Measurements from ENCODE around the gene AK2.
"Not testable (repeated sequence)": the region's sequence is repeated elsewhere in the genome, so short reads cannot be mapped to it uniquely, and the experiment has no call there.

Gene AK2

DNA sequence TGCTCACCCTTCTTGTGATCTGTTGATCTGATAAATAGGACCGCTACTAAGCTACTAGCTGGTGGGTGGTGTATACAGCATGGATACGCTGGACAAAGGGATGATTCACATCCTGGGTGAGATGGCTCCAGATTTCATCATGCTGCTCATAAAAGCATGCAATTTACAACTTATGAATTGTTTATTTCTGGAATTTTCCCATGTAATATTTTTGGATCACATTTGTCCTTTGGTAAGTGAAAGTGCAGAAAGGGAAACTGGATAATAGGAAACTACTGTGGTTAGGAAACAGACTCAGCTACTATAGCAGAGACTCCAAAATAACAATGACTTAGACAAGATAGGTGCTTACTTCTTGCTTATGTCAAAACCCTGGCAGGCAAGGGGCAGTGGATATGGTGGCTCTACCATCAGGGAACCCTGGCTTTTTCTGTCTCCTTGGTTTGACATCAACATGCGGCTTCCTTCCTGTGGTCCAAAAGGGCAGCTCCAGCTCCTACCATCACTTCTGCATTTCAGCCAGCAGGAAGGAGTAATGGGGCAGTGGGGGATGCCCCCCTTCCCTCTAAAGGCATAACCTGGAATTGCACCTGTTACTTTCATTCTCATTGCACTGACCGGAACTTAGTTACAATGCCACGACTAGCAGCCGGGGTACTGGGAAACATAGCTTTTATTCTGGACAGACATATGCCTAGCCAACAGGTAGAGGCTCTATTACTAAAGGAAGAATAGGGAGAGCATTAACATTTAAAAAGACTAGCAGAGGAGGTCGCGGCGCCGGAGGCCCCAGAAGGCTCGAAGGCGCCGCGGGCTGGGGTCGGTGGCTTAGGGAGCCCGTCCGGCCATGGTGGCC lies 13.8 kb upstream of the AK2 start:
- no peak for DNase-seq

DNA sequence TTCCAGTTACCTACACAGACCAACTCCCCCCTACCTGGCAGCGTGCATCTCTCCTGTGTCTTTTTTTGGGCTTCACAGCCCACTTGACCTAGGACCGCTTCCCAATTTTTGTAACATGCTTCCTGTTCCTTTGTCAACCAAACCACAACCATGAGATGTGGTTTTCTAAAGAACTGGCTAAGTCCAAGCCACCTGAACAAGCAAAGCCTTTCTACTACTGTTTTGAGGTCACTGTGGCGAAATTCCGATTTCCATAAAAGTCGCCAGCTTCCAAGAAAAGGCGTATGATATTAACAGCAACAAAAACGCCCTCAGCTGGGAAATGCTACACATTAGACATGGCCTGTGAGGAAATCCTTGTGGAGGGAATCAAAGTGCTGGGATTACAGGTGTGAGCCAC lies 12.7 kb upstream of the AK2 start:
- no peak for DNase-seq

GRCh38 chr1:33048426-33048825 lies 11.7 kb upstream of the AK2 start:
- DNase-seq = no peak

DNA sequence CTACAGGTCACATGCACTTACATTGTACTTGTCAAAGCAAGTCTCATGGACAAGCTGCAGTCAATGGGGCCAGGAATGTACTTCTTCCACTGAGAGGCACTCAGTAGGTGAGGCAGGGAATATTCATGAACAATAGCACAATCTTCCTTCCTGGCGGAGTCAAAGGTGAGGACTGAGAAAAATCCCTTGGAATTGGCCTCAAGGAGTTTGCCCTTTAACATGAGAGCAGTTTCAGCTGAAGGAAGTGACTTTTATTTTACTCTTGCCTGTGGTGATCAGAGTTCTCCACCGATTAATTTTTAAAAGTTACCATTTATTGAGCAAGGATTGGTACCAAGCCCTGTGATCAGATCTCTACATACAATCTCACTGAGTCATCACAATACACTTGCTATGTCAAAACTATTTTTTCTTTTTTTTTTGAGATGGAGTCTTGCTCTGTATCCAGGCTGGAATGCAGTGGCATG lies 11.2 kb upstream of the AK2 start:
- DNase-seq = no peak

DNA sequence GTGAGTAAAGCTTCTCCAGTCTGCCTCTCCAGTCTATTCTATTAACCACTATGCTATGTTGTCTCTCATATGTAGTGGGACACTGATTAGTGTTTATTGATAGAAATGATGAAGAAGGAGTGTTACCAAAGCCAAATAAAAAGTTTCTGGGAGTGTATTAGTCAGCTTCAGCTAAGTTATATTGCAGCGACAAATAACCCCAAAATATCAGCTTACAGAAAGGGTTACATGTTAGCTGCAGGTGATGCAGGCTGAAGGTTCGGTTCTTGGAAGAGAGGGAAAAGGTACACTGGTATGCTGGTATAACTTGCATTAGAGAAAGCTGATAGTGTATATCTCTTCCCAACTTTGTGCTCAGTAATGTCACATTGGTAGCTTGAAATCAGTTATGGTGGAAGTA lies 10.6 kb upstream of the AK2 start:
- no peak for DNase-seq

DNA sequence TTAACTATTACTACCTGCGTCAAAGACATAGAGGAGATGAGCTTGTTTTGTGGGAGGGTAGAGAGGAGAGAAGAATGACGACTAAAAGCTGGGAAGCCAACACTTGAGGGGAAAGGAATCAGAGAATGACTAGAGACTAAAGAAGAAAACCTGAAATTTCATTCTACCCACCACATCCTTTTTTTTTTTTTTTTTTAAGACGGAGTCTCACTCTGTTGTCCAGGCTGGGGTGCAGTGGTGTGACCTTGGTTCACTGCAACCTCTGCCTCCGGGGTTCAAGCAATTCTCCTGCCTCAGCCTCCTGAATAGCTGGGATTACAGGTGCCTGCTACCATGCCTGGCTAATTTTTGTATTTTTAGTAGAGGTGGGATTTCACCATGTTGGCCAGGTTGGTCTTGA lies 9.6 kb upstream of the AK2 start:
- DNase-seq = not testable (repeated sequence)

- DNase-seq = peak; percentile 58
Measured at GRCh38 chr1:33045814-33046213, 9.1 kb upstream of the AK2 start.

- DNase-seq = no peak
Measured at GRCh38 chr1:33045246-33045645, 8.6 kb upstream of the AK2 start.

DNA sequence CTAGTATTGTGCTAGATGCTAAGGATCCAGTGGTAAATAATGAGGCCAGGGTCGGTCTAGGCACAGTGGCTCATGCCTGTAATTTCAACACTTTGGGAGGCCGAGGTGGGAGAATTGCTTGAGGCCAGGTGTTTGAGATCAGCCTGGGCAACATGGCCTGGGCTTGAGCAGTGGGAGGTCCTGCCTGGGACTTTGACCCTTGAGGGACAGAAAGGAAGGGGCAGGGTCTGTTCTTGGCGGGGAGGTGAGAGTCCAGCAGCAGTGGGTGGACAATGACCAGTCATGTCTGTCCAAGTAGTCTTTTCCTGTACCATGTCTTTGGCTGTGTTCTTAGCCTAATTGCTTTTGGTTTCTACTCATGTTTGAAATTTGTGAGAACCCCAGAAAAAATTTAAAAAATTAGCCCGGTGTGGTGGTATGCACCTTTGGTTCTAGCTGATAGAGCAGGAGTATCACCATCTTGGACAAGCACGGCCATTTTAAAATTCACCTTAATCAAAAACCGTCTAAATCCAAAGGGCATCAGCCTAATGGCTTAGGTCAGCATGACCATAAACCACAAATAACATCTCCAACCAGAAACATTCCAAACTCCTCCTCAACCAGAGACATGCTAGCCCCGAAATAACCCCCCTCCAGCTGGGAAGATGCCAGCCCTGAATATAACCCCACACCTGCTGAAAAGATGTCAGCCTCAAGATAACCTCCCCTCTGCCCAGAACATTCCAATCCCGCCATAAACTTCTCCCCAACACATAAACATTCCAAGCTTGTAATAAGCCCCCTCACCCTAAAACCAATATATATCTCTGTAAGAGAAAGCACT lies 6.8 kb upstream of the AK2 start:
- no peak for DNase-seq

DNA sequence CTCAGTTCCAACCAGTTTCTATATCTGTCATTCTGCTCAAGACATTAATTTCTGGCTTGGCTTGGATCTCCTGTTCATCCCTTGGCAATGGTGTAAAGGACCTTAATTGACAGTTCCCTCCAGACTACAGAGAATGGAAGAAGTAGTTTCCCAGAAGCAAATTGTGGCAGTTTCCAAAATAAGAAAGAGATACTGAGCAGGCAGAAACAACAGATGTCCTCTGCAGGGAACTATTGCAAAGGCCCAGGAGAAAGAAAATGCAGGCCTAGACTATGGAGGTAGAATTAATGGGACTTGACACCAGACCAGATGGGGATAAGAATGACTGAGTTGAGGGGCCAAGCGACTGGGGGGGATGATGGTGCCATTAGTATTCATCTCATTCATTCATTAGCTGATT lies 6.1 kb upstream of the AK2 start:
- DNase-seq = no peak

DNA sequence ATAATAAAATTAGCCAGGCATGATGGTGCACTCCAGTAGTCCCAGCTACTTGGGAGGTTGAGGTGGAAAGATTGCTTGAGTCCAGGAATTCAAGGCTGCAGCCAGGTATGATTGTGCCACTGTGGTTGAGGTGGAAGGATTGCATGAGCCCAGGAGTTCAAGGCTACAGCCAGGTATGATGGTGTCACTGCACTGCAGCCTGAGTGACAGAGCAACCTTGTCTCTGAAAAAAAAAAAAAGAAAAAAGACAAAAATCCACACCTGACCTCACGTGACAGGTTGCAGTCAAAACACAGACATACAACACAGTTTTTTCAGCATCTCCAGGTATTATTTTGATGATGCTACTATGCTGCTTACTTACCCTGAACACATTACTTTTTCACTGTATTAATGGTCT lies 4.3 kb upstream of the AK2 start:
- DNase-seq = no peak

DNA sequence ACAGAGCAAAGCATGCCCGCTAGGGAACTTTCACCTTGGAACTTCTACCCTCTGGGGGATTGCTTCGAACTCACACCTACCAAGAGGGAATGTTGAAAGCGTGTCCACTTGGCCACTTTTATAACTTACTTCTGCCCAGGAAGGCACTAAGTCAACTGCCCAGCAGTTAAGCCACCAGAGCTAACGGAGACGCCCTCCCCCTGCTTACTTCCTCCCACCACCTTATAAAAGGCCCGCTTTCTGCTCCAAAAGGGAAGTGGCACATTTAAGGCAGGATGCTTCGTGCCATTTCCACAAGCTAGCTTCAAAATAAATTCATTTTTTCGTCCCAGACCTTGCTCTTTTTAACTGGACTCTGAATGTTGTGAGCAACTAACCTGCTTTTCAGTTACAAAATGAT lies 3.2 kb upstream of the AK2 start:
- no peak for DNase-seq

DNA sequence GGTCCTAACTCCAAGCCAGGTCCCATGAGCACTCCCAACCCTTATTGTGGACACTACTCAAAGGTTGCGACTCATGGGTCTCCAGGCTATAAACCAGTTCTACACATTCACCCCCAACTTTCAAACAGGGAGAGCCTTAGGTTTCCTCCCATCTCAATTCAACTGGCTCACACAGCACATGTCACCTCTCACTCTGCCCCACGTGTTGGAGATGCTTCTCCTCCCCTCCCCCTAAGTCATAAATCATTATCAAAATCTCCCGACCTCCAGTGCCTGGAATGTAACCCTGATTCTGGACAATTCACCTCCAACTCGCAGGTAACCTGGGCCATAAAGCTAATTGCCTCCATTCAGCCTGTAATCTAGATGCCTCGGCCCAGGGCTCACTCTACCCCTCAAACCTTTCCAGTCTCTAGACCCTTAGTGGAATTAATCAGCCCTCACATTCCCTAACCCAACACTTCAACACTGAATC lies 595 bp downstream of the AK2 start:
- no peak for DNase-seq

- DNase-seq = peak; percentile 77
Measured at GRCh38 chr1:33032126-33032869, 4.4 kb downstream of the AK2 start.

DNA sequence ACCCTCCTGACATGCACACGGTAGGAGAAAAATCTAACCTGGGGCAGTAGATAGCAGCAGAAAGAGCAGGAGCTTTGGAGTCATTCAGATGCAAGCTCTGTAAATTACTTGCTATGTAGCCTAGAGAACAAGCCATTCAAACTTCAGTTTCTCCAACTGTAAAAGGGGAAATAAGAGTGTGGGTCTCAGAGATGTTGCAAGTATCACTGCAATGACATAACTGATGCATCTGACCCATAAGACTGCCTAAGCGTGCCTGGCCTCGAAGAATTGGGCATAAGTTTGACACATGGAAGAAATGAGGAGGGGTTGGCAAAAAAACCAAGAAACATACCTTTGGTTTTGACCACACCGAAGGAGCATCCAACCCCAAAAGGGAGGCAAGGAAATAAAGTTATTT lies 5.2 kb downstream of the AK2 start:
- DNase-seq = no peak

- DNase-seq = no peak
Measured at GRCh38 chr1:33030575-33030974, 6.1 kb downstream of the AK2 start.

GRCh38 chr1:33029921-33030320 lies 6.8 kb downstream of the AK2 start:
- DNase-seq = no peak

- DNase-seq = no peak
Measured at GRCh38 chr1:33029209-33029608, 7.5 kb downstream of the AK2 start.

GRCh38 chr1:33025761-33026160 lies 10.9 kb downstream of the AK2 start:
- no peak for DNase-seq

DNA sequence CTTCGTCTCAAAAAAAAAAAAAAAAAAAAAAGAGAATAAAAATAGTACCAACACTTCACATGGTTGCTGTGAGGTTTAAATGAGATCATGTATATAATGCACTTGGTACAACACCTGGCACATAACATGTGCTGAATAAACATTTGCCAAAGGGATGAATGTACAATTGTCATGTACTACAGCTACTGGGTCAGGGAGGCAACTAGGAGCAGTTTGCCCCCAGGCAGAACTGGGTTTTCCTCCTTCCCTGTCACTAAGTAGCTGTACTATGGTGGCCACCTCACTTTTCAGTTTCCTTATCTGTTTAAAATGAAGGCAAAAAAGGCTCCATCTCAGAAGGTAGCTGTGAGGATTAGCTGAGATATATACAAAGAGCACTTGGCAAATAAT lies 11.5 kb downstream of the AK2 start:
- no peak for DNase-seq

DNA sequence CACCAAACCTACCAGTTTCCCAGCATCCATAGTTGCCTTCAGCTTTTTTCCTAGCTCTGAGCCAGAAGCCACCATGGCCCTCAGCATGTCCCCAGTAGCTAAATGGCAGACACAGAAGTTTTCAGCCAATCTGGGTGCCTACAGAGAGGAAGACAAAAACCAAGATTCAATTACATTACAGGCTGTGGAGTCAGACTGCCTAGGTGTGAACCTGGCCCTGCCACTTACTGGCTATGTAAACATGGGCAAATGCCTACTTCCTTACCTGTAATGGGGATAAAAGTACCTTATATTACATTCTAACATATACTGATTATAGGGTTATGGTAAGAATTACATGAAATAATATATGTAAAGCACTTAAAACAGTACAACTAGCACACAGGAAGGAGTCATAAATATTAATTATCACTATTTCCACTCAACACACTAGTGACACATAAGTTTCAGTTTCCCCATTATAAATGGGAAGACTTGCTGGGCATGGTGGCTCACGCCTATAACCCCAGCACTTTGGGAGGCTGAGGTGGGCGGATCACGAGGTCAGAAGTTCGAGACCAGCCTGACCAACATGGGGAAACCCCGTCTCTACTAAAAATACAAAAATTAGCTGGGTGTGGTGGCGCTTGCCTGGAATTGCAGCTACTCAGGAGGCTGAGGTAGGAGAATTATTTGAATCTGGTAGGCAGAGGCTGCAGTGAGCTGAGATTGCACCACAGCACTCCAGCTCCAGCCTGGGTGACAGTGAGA lies 12.1 kb downstream of the AK2 start:
- not testable (repeated sequence) for DNase-seq

DNA sequence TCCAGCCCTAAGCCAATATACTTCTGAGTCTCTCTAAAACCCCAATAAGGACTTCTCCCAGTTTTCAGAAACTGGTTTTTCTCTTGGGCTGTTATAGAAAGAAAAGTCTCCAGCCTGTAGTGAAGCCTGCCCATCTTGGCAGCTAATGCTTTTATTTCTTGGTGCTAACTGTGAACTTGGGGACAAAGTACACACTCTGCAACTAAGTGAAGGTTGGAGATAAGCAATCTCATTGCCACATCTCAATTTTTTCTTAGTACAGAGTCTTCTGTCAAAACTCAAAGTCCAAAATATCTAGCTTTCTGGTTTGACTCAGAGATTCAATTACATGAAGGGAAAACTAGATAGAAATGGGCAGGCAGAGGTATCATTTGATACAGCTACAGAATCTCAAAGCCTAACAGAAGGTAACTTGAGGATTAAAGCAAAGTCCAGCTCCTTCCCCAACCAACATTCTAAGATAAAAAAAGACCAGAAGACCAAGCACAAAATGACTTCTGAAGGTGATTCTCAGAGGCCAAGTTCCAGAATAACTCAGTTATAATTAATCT lies 14.0 kb downstream of the AK2 start:
- no peak for DNase-seq
